ENCODE results near the gene SPPL2C. TPM values are rescaled to one million over a fixed set of nuclear protein-coding genes. Genes with fewer than 3 reads are reported as not detected.

The SPPL2C gene
- total RNA-seq, 1 donor from 2014 or later, result not detected

GRCh38 chr17:45828582-45829133 lies 16.0 kb upstream of the SPPL2C start:
- DNase-seq (ENCODE audit: low read depth in 2 of 2), result no peak

DNA sequence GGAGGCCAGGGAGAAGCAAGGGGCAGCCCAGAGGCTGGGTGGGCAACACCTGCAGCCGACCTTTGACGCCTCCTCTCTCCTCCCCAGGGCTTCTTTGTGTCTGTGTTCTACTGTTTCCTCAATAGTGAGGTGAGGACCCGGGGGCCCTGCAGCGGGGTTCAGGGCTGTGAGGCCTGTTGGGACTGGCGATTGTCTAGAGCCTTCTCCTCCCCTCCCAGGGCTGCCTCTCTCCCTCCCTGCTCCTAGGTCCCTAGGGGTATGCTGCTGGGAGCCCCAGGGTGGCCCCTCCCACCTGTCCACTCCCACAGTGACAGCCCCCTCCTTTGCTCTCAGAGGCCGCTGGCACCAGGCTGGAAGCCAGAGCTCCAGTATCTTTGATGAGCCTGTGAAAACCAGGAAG lies 10.8 kb upstream of the SPPL2C start:
- no peak for DNase-seq (ENCODE audit: low read depth in 2 of 2)

DNA sequence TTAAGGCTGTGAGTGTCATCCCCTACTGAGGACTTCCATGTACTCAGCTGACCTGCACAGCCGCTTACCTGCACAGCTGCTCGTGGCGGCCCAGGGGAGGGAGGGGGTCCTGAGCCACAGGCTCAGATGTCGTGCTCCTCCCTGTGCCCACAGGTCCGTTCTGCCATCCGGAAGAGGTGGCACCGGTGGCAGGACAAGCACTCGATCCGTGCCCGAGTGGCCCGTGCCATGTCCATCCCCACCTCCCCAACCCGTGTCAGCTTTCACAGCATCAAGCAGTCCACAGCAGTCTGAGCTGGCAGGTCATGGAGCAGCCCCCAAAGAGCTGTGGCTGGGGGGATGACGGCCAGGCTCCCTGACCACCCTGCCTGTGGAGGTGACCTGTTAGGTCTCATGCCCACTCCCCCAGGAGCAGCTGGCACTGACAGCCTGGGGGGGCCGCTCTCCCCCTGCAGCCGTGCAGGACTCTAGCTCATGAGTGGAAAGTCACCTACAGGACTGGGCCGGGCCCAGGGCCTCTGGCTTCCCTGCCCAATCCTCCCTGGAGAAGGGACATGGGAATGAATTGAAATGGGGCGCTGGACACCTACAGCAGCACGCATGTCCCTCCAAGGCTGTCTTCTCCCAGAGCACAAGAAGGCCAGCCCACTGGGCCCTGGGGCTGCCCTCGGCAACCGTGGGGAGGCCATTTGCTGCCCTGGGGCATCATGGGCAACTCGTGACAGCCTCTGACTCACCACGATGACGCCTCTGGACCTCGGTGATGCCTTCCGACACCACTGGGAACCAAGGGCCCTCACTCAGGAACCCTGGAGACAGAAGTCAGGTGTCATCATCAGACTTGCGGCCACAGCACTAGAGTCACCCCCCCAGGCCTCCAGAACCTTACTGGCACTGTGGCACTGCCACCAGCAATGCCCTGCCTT lies 9.9 kb upstream of the SPPL2C start:
- no peak for DNase-seq (ENCODE audit: low read depth in 2 of 2)

- no peak for DNase-seq (ENCODE audit: low read depth in 2 of 2)
Measured at GRCh38 chr17:45835481-45835880, 9.2 kb upstream of the SPPL2C start.

GRCh38 chr17:45836047-45837044 lies 8.3 kb upstream of the SPPL2C start:
- no peak for DNase-seq (ENCODE audit: low read depth in 2 of 2)

GRCh38 chr17:45837187-45837586 lies 7.5 kb upstream of the SPPL2C start:
- no peak for DNase-seq (ENCODE audit: low read depth in 2 of 2)

DNA sequence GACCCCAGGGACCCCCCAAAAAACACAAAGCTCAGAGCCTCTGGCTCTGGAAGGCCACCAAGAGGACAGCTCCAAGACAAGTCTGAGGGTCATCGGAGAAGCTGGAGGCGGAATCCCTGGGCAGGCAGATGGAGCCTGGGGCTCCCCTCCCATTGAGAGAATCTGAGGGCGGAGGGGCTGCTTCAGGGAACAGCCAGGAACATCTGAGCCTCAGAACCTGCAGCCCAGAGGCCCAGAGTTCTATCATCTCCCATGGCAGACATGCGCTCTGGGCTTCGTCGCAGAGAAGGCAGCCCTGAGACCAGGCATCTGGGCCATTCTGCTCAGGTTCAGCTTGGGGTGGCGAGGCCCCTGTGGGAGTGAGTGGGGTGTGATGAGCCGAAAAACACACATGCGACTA lies 7.1 kb upstream of the SPPL2C start:
- no peak for DNase-seq (ENCODE audit: low read depth in 2 of 2)

GRCh38 chr17:45838751-45839295 lies 5.9 kb upstream of the SPPL2C start:
- no peak for DNase-seq (ENCODE audit: low read depth in 2 of 2)

DNA sequence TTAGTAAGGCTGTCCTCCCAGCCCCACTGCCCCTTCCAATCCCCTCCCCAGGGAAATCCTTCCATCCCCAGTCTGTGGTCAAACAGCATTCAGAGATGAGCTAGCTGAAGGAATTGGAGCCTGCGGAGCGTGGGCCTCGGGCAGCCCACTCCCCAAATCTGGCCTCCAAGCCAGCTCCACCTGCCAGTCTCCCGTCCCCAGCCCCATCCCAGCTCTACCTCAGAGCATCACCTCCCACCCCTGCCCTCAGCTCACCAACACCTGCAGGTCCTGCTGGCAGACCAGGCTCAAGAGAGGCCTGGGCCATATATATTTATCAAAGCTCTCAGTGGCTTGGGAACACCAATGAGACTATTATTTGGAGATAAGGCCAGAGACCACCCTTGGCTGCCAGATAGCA lies 5.2 kb upstream of the SPPL2C start:
- no peak for DNase-seq (ENCODE audit: low read depth in 2 of 2)

DNA sequence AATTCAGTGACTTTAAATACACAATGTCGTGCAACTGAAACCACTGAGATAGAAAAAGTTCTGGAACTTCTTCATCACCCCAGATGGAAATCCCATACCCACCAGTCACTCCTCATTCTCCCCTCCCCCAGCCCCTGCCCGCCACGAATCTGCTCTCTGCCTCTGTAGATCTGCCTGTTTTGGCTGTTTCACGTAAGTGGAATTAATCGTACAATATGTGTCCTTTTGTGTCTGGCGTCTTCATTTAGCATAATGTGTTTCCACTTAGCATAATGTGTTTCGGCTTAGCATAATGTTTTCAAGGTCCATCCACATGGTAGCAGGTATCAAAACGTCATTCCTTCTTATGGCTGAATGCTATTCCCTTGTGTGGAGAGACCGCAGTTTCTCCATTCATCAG lies 3.5 kb upstream of the SPPL2C start:
- DNase-seq (ENCODE audit: low read depth in 2 of 2), result no peak

DNA sequence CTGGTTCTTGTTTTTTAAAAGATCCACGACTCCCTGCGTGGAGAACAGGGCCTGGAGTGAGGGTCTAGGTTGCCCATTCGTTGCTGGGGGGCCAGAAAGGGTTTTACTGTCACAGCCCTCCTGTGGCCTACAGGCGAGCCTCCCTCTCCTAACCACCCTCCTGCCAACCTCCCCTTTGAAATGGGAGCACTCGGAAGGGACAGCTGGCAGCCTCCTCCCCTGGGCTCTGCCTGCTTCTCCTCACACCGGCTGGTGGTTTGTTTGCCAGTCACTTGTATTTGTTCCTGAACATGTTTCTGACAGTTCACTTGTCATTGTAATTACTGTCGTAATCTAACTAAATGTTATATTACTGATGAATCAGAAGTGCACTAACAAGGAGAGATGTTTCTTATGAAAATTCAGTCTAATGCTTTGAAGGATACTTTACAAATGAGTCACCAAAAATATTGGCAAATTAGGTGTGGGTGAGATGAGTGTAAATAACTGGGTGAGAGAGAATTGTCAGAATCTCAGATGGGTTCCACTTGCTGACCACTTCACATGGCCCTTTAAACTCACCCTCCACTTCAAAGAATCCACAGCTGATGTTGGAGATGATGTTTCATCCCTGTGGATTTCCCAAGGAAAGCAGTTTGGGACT lies 2.7 kb upstream of the SPPL2C start:
- DNase-seq (ENCODE audit: low read depth in 2 of 2), result no peak

GRCh38 chr17:45843722-45844121 lies 959 bp upstream of the SPPL2C start:
- no peak for DNase-seq (ENCODE audit: low read depth in 2 of 2)

- DNase-seq (ENCODE audit: low read depth in 2 of 2), result no peak
Measured at GRCh38 chr17:45845376-45846185, 900 bp downstream of the SPPL2C start.

GRCh38 chr17:45846223-45846622 lies 1.5 kb downstream of the SPPL2C start:
- DNase-seq (ENCODE audit: low read depth in 2 of 2), result no peak

DNA sequence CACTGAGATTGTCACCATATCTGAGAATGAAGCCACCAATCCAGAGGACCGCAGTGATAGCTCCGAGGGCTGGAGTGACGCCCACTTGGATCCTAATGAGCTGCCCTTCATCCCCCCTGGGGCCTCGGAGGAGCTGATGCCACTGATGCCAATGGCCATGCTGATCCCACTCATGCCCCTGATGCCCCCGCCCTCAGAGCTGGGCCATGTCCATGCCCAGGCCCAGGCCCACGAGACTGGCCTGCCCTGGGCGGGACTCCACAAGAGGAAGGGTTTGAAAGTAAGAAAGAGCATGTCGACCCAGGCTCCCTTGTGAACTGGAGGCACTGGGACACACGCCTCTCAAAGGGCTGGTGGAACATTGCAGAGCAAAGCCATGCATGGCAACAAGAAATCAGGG lies 2.0 kb downstream of the SPPL2C start:
- no peak for DNase-seq (ENCODE audit: low read depth in 2 of 2)

DNA sequence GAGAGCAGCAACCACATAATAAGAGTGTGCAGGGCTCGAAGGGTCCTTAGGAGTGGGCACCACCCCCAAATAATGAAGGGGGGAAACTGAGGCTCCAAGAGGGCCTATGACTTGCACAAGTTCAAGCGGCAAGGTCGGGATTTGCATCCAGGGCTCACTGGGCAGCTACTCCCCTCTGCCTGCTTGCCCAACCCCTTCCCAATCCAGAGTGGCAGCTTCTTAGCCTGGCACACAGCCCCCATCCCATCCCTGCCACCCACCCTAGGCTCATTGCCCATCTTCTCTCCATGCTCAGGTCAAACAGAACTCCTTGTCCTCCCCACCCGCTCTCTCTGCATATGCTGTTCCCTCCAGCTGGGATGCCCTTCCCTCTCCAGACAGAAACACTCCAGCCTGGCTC lies 2.4 kb downstream of the SPPL2C start:
- DNase-seq (ENCODE audit: low read depth in 2 of 2), result no peak

- no peak for DNase-seq (ENCODE audit: low read depth in 2 of 2)
Measured at GRCh38 chr17:45847747-45848146, 3.1 kb downstream of the SPPL2C start.

GRCh38 chr17:45848405-45848804 lies 3.7 kb downstream of the SPPL2C start:
- DNase-seq (ENCODE audit: low read depth in 2 of 2), result no peak

- DNase-seq (ENCODE audit: low read depth in 2 of 2), result no peak
Measured at GRCh38 chr17:45848868-45849535, 4.3 kb downstream of the SPPL2C start.

GRCh38 chr17:45849536-45849990 lies 4.9 kb downstream of the SPPL2C start:
- no peak for DNase-seq (ENCODE audit: low read depth in 2 of 2)
